Measurements from ENCODE around the gene ZNF316. TPM values are rescaled to one million over a fixed set of nuclear protein-coding genes. Genes with fewer than 3 reads are reported as not detected.

Gene ZNF316
- polyA plus RNA-seq, 1 of the 3 experiments (the other 2 are of a cell fraction) = 18.6 TPM

- ChIA-PET CTCF (no interaction called here), POLR2A (no interaction called here)
- no peaks in the 10 kb centered on the region for H3K27me3 ChIP-seq (ENCODE audit: insufficient read depth)
- H4K20me1 ChIP-seq (ENCODE audit: insufficient read depth) = peaks cover 20% of the 10 kb centered on the region; the same call in 1 of the 2 replicates
- H3K79me2 ChIP-seq (ENCODE audit: insufficient read depth) = peaks cover 8% of the 10 kb centered on the region; the same call in 1 of the 2 replicates
- H3K4me3 ChIP-seq (ENCODE audit: low read depth in 2 of 2, low read length in 1 of 2) = no peak overlapping the region
- H3K9ac ChIP-seq = no peak overlapping the region
- TF ChIP-seq USF1 (IDR thresholded peaks at IDR 0.05; ENCODE audit: borderline replicate concordance, low read depth) = no peak
- no peak for TF ChIP-seq REST (IDR thresholded peaks at IDR 0.05; ENCODE audit: low read depth, low read length)
- no peak for TF ChIP-seq IRF3 (IDR thresholded peaks at IDR 0.05; ENCODE audit: low read depth, low read length)
- TF ChIP-seq EP300 (IDR thresholded peaks at IDR 0.05; ENCODE audit: borderline replicate concordance in 1 of 2, low read depth in 1 of 2, low read length in 1 of 2) = no peak
- TF ChIP-seq FOXM1 (IDR thresholded peaks at IDR 0.05; ENCODE audit: low read depth) = no peak
- TF ChIP-seq MAX (IDR thresholded peaks at IDR 0.05; ENCODE audit: low read depth) = no peak
- no peak for TF ChIP-seq SIN3A (IDR thresholded peaks at IDR 0.05; ENCODE audit: borderline replicate concordance, low read depth, low read length)
- no peak for TF ChIP-seq RAD21 (IDR thresholded peaks at IDR 0.05; ENCODE audit: low read length)
- no peak for TF ChIP-seq MEF2A (IDR thresholded peaks at IDR 0.05; ENCODE audit: borderline replicate concordance, low read depth)
- no peak for TF ChIP-seq RCOR1 (IDR thresholded peaks at IDR 0.05; ENCODE audit: low read length)
- H3K27ac ChIP-seq (ENCODE audit: low read depth in 2 of 2, low read length in 1 of 2) = no peak overlapping the region
- no peaks in the 10 kb centered on the region for H3K9me3 ChIP-seq
- peaks cover 43 to 89% of the 10 kb centered on the region in 2 experiments for H3K36me3 ChIP-seq (replicated peaks in 1 of 2; ENCODE audit: control insufficient read depth in 1 of 2, insufficient read depth in 2 of 2, low read length in 1 of 2)
- no peak overlapping the region for H2AFZ ChIP-seq (ENCODE audit: low read depth)
- no peaks in the 10 kb centered on the region for H3F3A ChIP-seq (replicated peaks; ENCODE audit: insufficient read depth)
- DNase-seq = no peak
- no peak overlapping the region for H3K4me2 ChIP-seq
- H3K4me1 ChIP-seq (ENCODE audit: control insufficient read depth in 1 of 2, insufficient read depth in 2 of 2, low read depth in 1 of 2, low read length in 1 of 2) = no peaks in the 10 kb centered on the region
- 100% methylated on average over 2 of the region's 8 CpGs for WGBS (ENCODE audit: low lambda C conversion rate)
- no peaks in the 10 kb centered on the region for H3K9me2 ChIP-seq
These were observed 10.0 kb downstream of the ZNF316 start for GRCh38 chr7:6647080-6647479.

- ChIA-PET POLR2A (no interaction called here), CTCF (no interaction called here)
- Histone ChIP-seq H3K9ac (no peak overlapping the region), H3K27me3 (ENCODE audit: insufficient read depth) (no peaks in the 10 kb centered on the region), H3K36me3 (replicated peaks in 1 of 2; ENCODE audit: control insufficient read depth in 1 of 2, insufficient read depth in 2 of 2, low read length in 1 of 2) (peaks cover 46 to 89% of the 10 kb centered on the region in 2 experiments), H4K20me1 (ENCODE audit: insufficient read depth) (peaks cover 20% of the 10 kb centered on the region; the same call in 1 of the 2 replicates), H3F3A (replicated peaks; ENCODE audit: insufficient read depth) (no peaks in the 10 kb centered on the region), H3K9me2 (no peaks in the 10 kb centered on the region), H3K9me3 (no peaks in the 10 kb centered on the region), H3K4me2 (no peak overlapping the region), H3K4me1 (ENCODE audit: control insufficient read depth in 1 of 2, insufficient read depth in 2 of 2, low read depth in 1 of 2, low read length in 1 of 2) (no peaks in the 10 kb centered on the region), H3K27ac (ENCODE audit: low read depth in 2 of 2, low read length in 1 of 2) (no peak overlapping the region), H3K79me2 (ENCODE audit: insufficient read depth) (peaks cover 8% of the 10 kb centered on the region; the same call in 1 of the 2 replicates), H3K4me3 (ENCODE audit: low read depth in 2 of 2, low read length in 1 of 2) (no peak overlapping the region), H2AFZ (ENCODE audit: low read depth) (no peak overlapping the region)
- TF ChIP-seq CTCF (IDR thresholded peaks at IDR 0.05) (no peak), USF2 (IDR thresholded peaks at IDR 0.05; ENCODE audit: borderline replicate concordance, low read depth, low read length) (no peak), POLR2AphosphoS5 (IDR thresholded peaks at IDR 0.05; ENCODE audit: low read depth, low read length) (no peak), MXI1 (IDR thresholded peaks at IDR 0.05; ENCODE audit: low read depth, low read length) (no peak), IRF3 (IDR thresholded peaks at IDR 0.05; ENCODE audit: low read depth, low read length) (no peak), JUND (IDR thresholded peaks at IDR 0.05) (no peak), YY1 (IDR thresholded peaks at IDR 0.05; ENCODE audit: low read depth) (no peak)
- WGBS (ENCODE audit: low lambda C conversion rate) = 94% methylated on average over 14 of the region's 14 CpGs
- DNase-seq = no peak
These were observed 10.4 kb downstream of the ZNF316 start for GRCh38 chr7:6647541-6647940.
